ENCODE data around the gene UGP2.
A peak's percentile ranks its signal among the peaks of the same experiment; 100 is the strongest.

Gene UGP2

GRCh38 chr2:63853527-63854310 lies 12.0 kb downstream of the UGP2 start:
- DNase-seq (ENCODE audit: low spot score): no peak
- TF ChIP-seq CTCF (IDR thresholded peaks at IDR 0.05; ENCODE audit: extremely low read depth, insufficient read depth, missing control alignments): no peak
- in situ Hi-C loops (cut with MboI; ENCODE audit: low pct_unique_long_range_greater_than_20kb, low sequenced_read_pairs, unreplicated experiment): loop anchor here (10.0 kb wide), 1 partner anchor 159 kb away; no protein-coding TSS in a partner anchor

- in situ Hi-C loops (cut with MboI; ENCODE audit: low pct_unique_long_range_greater_than_20kb, low sequenced_read_pairs, unreplicated experiment): loop anchor here (10.0 kb wide), 1 partner anchor 161 kb away; no protein-coding TSS in a partner anchor
- TF ChIP-seq CTCF (IDR thresholded peaks at IDR 0.05; ENCODE audit: extremely low read depth, insufficient read depth, missing control alignments): no peak
- DNase-seq (ENCODE audit: low spot score): no peak
These were observed 14.0 kb downstream of the UGP2 start for GRCh38 chr2:63855418-63856302.

- in situ Hi-C loops (cut with MboI; ENCODE audit: low pct_unique_long_range_greater_than_20kb, low sequenced_read_pairs, unreplicated experiment): loop anchor here (10.0 kb wide), 1 partner anchor 161 kb away; no protein-coding TSS in a partner anchor
- no peak for TF ChIP-seq CTCF (IDR thresholded peaks at IDR 0.05; ENCODE audit: extremely low read depth, insufficient read depth, missing control alignments)
- no peak for DNase-seq (ENCODE audit: low spot score)
These were observed 14.6 kb downstream of the UGP2 start for GRCh38 chr2:63856303-63856603.

GRCh38 chr2:63858291-63858690 lies 16.6 kb downstream of the UGP2 start:
- in situ Hi-C loops (cut with MboI; ENCODE audit: low pct_unique_long_range_greater_than_20kb, low sequenced_read_pairs, unreplicated experiment): loop anchor here (10.0 kb wide), 1 partner anchor 163 kb away; no protein-coding TSS in a partner anchor
- TF ChIP-seq CTCF (IDR thresholded peaks at IDR 0.05; ENCODE audit: extremely low read depth, insufficient read depth, missing control alignments): no peak
- no peak for DNase-seq (ENCODE audit: low spot score)

- DNase-seq (ENCODE audit: low spot score): peak; percentile 42
- peak; percentile 54 for TF ChIP-seq CTCF (IDR thresholded peaks at IDR 0.05; ENCODE audit: extremely low read depth, insufficient read depth, missing control alignments)
- in situ Hi-C loops (cut with MboI; ENCODE audit: low pct_unique_long_range_greater_than_20kb, low sequenced_read_pairs, unreplicated experiment): no loop called here
These were observed 19.6 kb downstream of the UGP2 start for GRCh38 chr2:63861220-63861822.

- DNase-seq (ENCODE audit: low spot score): no peak
- in situ Hi-C loops (cut with MboI; ENCODE audit: low pct_unique_long_range_greater_than_20kb, low sequenced_read_pairs, unreplicated experiment): no loop called here
- no peak for TF ChIP-seq CTCF (IDR thresholded peaks at IDR 0.05; ENCODE audit: extremely low read depth, insufficient read depth, missing control alignments)
These were observed 21.1 kb downstream of the UGP2 start for GRCh38 chr2:63862806-63863205.
